Suppressor macrophage (primary cell): Measurements from ENCODE around the gene NAE1.
"Not testable (repeated sequence)": the region's sequence is repeated elsewhere in the genome, so short reads cannot be mapped to it uniquely, and the experiment has no call there.

Source experiments
- DNase-seq, 4 experiments: peaks; one replicate each; pipeline ENCODE4 v3.0.0-alpha.2; 2020 to 2022

The NAE1 gene

GRCh38 chr16:66801320-66802105, 29.3 kb downstream of the NAE1 start, which contains the start of gene TERB1:
Gene TERB1, minus strand, starts transcription at chr16:66801584. Its CDS starts 4,786 bp downstream, at chr16:66796798.
- no peak for DNase-seq

- DNase-seq = no peak
Observed at GRCh38 chr16:66800856-66801255, 29.9 kb downstream of the NAE1 start.

GRCh38 chr16:66798161-66798560, 32.6 kb downstream of the NAE1 start:
- DNase-seq = no peak

GRCh38 chr16:66793984-66794383, 36.8 kb downstream of the NAE1 start:
- not testable (repeated sequence) for DNase-seq

- no peak for DNase-seq
Observed at GRCh38 chr16:66790130-66790733, 40.5 kb downstream of the NAE1 start.

- no peak for DNase-seq
Observed at GRCh38 chr16:66787427-66787826, 43.3 kb downstream of the NAE1 start.

- DNase-seq = no peak
Observed at GRCh38 chr16:66786551-66786950, 44.2 kb downstream of the NAE1 start.

GRCh38 chr16:66776457-66776856, 54.3 kb downstream of the NAE1 start:
- DNase-seq = no peak

GRCh38 chr16:66774981-66775380, 55.8 kb downstream of the NAE1 start:
- peak in 2 of 4 experiments; percentile 25 for DNase-seq

- DNase-seq = no peak
Observed at GRCh38 chr16:66758086-66758485, 72.7 kb downstream of the NAE1 start.

- DNase-seq = no peak
Observed at GRCh38 chr16:66754819-66755218, 76.0 kb downstream of the NAE1 start.

- DNase-seq = no peak
Observed at GRCh38 chr16:66754211-66754610, 76.6 kb downstream of the NAE1 start.

GRCh38 chr16:66752958-66753357, 77.8 kb downstream of the NAE1 start:
- DNase-seq = no peak
